SK-N-MC (cell line): ENCODE measurements around the gene FMR1.

Source experiments
- EZH2 ChIP-seq: fragments of 200-600 bp; sonication (generic); IDR thresholded peaks from one replicate; pipeline ENCODE4 v1.6.1; 2017; ENCODE audit warnings: antibody characterized with exemption
- FOXP2 ChIP-seq: optimal IDR thresholded peaks from 2 replicates; pipeline ENCODE3; 2011; ENCODE audit warnings: mild to moderate bottlenecking, moderate library complexity; ENCODE audit not compliant: insufficient read depth; ENCODE audit errors: extremely low read length, control extremely low read depth
- POLR2AphosphoS5 ChIP-seq: IDR thresholded peaks from 2 replicates; pipeline ENCODE4 v1.6.1; 2012; ENCODE audit warnings: mild to moderate bottlenecking, low read depth, low read length, borderline replicate concordance

DNA sequence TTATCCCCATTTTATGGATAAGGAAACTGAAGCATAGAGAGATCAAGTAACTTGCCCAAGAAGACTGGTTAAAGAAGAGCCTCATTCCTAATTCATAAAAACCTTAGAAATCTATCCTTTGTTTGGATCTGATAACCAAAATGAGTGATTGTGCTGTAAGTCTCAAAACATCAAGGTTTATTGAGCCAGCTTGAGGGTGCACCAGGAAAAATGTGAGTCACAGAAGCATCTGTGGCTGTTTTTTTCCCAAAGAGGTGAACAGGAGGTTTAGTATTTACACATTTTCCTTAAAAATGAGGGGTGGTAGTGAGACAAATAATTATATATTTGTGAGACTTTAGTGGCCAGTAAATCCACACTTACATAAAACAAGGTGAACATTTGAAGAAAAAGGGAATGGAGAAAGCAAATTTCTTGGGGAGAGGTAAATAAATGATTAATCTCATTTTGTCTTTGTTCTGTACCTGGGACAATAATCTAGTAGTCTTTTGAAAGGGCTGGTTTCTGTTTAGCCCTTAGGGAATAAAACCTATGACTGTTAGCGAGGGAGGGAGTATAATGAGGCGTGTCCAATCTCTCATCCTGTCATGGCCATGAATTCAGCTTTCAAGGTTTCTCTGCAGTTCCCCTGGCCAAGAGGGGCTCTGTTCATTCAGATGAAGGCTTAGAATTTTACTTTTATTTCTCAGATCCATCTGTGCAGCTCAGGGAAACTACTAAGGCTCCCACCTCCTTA, 12.2 kb upstream of the FMR1 start:
- TF ChIP-seq EZH2 (no peak), POLR2AphosphoS5 (no peak), FOXP2 (no peak)
